Mucosa of descending colon (tissue), 3 donors: Measurements from ENCODE around the gene NTN1. TPM values are rescaled to one million over a fixed set of nuclear protein-coding genes. Genes with fewer than 3 reads are reported as not detected.
"Not testable (repeated sequence)": the region's sequence is repeated elsewhere in the genome, so short reads cannot be mapped to it uniquely, and the experiment has no call there.

Source experiments
- ATAC-seq: fragments of 200-7000 bp; cut with Tn5 transposase; one replicate; pipeline ENCODE4 v1.9.1; 2020; ENCODE audit warnings: mild to moderate bottlenecking, moderate library complexity
- DNase-seq, 3 donors: peaks; one replicate each; pipeline ENCODE4 v3.0.0-alpha.2; 2020
- H3K36me3 ChIP-seq: fragments of 200-600 bp; one replicate; pipeline ENCODE4 v1.8.0; 2021; ENCODE audit warnings: low read depth, mild to moderate bottlenecking
- H3K4me1 ChIP-seq: fragments of 200-600 bp; one replicate; pipeline ENCODE4 v1.8.0; 2021; ENCODE audit warnings: low read depth, mild to moderate bottlenecking
- H3K4me3 ChIP-seq: fragments of 200-600 bp; one replicate; pipeline ENCODE4 v1.8.0; 2021; ENCODE audit warnings: mild to moderate bottlenecking
- H3K9me3 ChIP-seq: fragments of 200-600 bp; one replicate; pipeline ENCODE4 v1.8.0; 2021; ENCODE audit warnings: mild to moderate bottlenecking
- intact Hi-C, 2 donors: fragments of 100-400 bp; cut with DNase I in 1 of 2; cut with micrococcal nuclease in 1 of 2; formaldehyde crosslinking; loops; one replicate each; pipeline versions ENCODE4 v1.11.0 to v1.11.1; 2022; cut with DNase I, micrococcal nuclease
- total RNA-seq, 3 donors: library from RNA; stranded (reverse); fragmentation: NEBNext Ultra II Directional in 2 of 3; extraction: Animal tissue kit (Norgen Biotek cat#: 25700) in 2 of 3; gene quantifications; one replicate each; pipeline versions ENCODE4 v1.2.1 to v1.2.4, GENCODE V29; 2021 to 2023
- TF ChIP-seq, protein P1 (sequence below): fragments of 200-600 bp; IDR thresholded peaks from one replicate; pipeline ENCODE4 v1.8.0; 2022; ENCODE audit warnings: antibody characterized with exemption, mild to moderate bottlenecking
- donor health status: DM: no; HTN: no; CAD: no; lungs with moderate emphysema.
- donor health status: DM: no; HTN: no; CAD: no.
- donor health status: DM: no; HTN: yes; CAD: no.

The NTN1 gene
- total RNA-seq, 3 donors from 2014 or later: 3.7 to 61.8 (median 4.0) TPM

DNA sequence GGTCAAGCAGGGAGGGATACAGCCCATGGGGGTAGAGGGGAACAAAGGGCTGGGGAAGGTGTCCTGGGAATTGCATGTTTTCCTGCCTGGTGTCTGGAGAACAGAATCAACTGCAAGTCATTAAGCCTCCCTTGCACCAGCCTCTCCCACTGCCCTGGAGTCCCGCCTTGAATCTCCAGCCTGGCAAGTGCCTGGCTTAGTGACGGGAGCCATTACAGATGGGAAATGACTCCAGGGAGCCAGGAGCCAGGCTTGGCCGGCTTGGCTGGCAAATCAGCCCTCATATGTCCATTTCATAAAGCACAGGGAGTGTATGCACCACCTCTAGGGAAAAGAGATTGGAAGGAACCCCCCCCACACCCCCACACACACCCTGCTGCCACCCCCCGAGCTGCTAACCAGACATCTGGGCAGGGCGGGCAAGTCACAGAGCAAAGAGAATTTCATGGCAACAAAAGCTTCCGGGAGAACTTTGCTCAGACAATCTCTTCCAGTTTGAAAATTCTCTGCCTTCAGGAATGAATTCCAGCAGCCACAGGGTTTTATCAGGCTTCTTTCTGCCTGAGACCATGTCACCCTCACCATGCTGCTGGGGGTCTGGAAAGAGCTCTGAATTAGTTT, 127.7 kb downstream of the NTN1 start:
- Histone ChIP-seq H3K9me3 (no peaks in the 10 kb centered on the region), H3K4me1 (peaks cover 10% of the 10 kb centered on the region), H3K36me3 (no peaks in the 10 kb centered on the region), H3K4me3 (no peak overlapping the region)
- peak; percentile 47 for ATAC-seq
- TF ChIP-seq, protein P1, sequence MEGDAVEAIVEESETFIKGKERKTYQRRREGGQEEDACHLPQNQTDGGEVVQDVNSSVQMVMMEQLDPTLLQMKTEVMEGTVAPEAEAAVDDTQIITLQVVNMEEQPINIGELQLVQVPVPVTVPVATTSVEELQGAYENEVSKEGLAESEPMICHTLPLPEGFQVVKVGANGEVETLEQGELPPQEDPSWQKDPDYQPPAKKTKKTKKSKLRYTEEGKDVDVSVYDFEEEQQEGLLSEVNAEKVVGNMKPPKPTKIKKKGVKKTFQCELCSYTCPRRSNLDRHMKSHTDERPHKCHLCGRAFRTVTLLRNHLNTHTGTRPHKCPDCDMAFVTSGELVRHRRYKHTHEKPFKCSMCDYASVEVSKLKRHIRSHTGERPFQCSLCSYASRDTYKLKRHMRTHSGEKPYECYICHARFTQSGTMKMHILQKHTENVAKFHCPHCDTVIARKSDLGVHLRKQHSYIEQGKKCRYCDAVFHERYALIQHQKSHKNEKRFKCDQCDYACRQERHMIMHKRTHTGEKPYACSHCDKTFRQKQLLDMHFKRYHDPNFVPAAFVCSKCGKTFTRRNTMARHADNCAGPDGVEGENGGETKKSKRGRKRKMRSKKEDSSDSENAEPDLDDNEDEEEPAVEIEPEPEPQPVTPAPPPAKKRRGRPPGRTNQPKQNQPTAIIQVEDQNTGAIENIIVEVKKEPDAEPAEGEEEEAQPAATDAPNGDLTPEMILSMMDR: no peak
- intact Hi-C loops: no loop called here
- DNase-seq: peak in 2 of 3 donors; percentile 37 to 43

DNA sequence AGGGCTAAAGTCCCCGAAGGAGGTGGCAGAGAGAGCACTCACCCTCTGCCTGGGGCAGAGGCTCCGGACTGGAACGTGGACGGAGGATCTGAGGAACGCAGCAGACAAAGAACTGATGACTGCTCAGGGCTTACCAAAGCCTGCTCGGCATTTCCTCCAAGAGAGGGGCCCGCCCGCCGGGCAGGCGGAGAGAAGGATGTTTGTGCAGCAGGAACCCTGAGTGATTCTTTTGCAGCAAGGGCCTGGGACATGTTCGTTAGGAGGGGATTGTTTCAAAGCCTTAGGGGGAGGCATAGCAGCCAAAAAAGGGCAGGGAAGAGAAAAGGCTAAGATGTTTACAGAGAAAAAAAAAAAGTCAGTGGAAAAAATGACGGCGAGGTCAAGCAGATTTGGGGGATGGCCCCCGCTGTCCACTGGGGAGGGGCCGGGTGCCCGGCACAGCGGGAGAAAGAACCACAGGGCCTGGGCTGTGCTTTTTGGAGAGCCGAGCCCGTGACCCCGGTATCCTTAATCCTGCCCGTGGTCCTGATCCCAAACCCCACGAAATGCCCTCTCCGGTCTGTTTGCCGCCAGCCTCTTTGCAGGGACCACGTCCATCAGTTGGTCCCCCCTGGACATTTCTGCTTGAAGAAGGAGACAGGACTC, 129.3 kb downstream of the NTN1 start:
- no peaks in the 10 kb centered on the region for H3K36me3 ChIP-seq
- H3K9me3 ChIP-seq: no peaks in the 10 kb centered on the region
- DNase-seq (peak in 1 of 3 donors; percentile 38), ATAC-seq (peak; percentile 33)
- H3K4me1 ChIP-seq: no peaks in the 10 kb centered on the region
- H3K4me3 ChIP-seq: no peak overlapping the region
- TF ChIP-seq, protein P1: no peak
- intact Hi-C loops: no loop called here

DNA sequence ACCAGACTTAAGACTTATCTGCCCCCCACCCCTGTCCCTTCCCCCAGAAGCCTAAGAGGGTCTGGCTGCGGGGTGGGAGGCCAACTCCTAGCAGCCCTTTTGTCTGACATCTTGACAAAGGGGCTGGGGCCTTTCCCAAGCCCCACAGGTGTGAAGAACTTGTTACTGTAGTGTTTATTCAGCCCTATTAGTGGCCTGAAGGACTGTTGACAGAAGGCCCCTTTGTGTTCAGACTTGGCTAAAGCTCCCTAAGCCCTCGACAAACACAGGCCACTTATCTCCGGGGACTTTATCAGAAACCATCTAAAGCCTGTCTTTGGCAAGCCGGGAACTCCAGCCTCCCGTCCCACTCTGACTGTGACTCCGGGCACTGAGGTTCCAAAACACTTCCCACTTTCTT, 129.8 kb downstream of the NTN1 start:
- no peak for DNase-seq
- TF ChIP-seq, protein P1: no peak
- no peaks in the 10 kb centered on the region for H3K36me3 ChIP-seq
- intact Hi-C loops: no loop called here
- H3K9me3 ChIP-seq: no peaks in the 10 kb centered on the region
- no peaks in the 10 kb centered on the region for H3K4me1 ChIP-seq
- ATAC-seq: no peak
- H3K4me3 ChIP-seq: no peak overlapping the region

DNA sequence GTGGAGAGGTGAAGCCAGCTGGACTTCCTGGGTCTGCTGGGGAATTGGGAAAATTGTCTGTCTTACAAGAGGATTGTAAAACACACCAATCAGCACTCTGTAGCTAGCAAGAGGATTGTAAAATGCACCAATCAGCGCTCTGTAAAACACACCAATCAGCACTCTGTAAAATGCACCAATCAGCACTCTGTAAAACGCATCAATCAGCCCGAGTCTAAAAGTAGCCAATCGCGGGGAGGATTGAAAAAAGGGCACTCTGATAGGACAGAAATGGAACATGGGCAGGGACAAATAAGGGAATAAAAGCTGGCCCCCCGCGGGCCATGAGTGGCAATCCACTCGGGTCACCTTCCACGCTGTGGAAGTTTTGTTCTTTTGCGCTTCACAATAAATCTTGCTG, 130.4 kb downstream of the NTN1 start:
- DNase-seq, H3K36me3 ChIP-seq, H3K9me3 ChIP-seq, H3K4me1 ChIP-seq, intact Hi-C loops, H3K4me3 ChIP-seq, ATAC-seq: not testable (repeated sequence)

DNA sequence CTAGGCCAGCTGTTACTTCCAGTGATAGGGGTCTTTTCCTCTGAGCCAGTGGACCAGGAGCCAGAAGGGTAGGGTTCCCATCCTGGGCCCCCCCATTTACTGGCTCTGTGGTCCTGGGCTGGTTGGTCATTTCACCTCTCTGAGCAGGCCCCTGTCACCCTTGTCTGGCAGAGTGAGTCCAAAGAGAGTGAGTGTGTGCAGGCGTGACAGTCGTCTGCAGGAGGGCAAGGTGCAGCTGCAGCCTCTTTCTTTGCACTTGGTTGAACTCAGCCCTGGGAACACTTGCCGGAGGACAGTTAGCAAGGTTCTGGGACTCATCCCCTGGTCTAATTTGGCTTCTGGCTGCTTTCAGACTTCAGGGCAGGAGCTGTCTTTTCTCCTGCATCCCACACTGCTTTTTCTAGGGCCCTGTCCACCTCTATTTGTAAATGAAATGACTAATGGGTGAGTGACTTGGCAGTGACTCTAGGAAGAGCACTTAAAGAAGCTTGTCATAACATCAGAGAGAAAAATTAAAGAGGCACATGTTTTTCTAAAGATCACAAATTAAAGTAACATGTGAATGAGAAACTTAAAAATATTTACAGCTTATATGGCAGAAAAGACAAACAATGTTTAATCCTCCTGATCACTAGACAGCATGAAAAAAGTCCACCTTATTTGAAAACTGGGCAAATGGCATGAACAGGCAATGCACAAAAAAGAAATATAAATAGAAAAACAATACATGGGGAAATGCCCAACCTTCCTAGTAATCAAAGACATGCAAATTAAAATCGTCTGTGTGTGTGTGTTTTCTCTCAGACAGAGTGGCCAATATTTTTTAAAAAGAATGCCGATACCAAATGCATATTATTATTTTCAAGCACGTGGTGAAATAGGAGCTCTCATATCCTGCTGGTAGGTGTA, 137.5 kb downstream of the NTN1 start:
- no peak for DNase-seq
- Histone ChIP-seq H3K9me3 (no peaks in the 10 kb centered on the region), H3K4me3 (no peak overlapping the region), H3K4me1 (no peaks in the 10 kb centered on the region), H3K36me3 (no peaks in the 10 kb centered on the region)
- TF ChIP-seq, protein P1: no peak
- no peak for ATAC-seq
- intact Hi-C loops: no loop called here
